Hair follicular keratinocyte (primary cell): ENCODE data around the gene NR2C2. TPM values are rescaled to one million over a fixed set of nuclear protein-coding genes. Genes with fewer than 3 reads are reported as not detected.

Experiments used
- total RNA-seq: library from RNA; depleted of rRNA; stranded (reverse); fragments of >200 nt; gene quantifications from 2 replicates; pipeline ENCODE4 v1.2.3, GENCODE V29; 2015

NR2C2 gene
- 8.9 and 13.3 TPM in 2 replicates for total RNA-seq

GRCh38 chr3:14947100-14947885, at the start of gene NR2C2:
TSS of gene NR2C2 (plus strand) at chr3:14947583. CDS start at chr3:15003915, 56,332 bp downstream.

GRCh38 chr3:15064835-15065549, 117.6 kb downstream of the NR2C2 start, which contains the start of gene MRPS25:
TSS of gene MRPS25 (minus strand) at chr3:15065315. CDS start at chr3:15065194, 121 bp downstream.

Other genes starting within 250 kb of the NR2C2 start
- not detected in 2 replicates for gene FGD5, start 128.6 kb upstream of the NR2C2 start, total RNA-seq
- 44.7 and 64.8 TPM in 2 replicates for gene MRPS25, start 117.7 kb downstream of the NR2C2 start, total RNA-seq
- 14.4 and 14.8 TPM in 2 replicates for gene RBSN, start 151.6 kb downstream of the NR2C2 start, total RNA-seq